Measurements from ENCODE around the gene DAW1. TPM values are rescaled to one million over a fixed set of nuclear protein-coding genes. Genes with fewer than 3 reads are reported as not detected.
A peak's percentile ranks its signal among the peaks of the same experiment; 100 is the strongest.
"Not testable (repeated sequence)": the region's sequence is repeated elsewhere in the genome, so short reads cannot be mapped to it uniquely, and the experiment has no call there.

DAW1 gene
- total RNA-seq, 1 experiment from 2014 or later = not detected

- DNase-seq (ENCODE audit: low spot score) = no peak
Observed at GRCh38 chr2:227914362-227914761, 42.9 kb downstream of the DAW1 start.

GRCh38 chr2:227921648-227922047 lies 50.2 kb downstream of the DAW1 start:
- DNase-seq (ENCODE audit: low spot score) = no peak

GRCh38 chr2:227932001-227932400 lies 60.6 kb downstream of the DAW1 start:
- DNase-seq (ENCODE audit: low spot score) = no peak

- DNase-seq (ENCODE audit: low spot score) = no peak
Observed at GRCh38 chr2:227932403-227932802, 61.0 kb downstream of the DAW1 start.

- no peak for DNase-seq (ENCODE audit: low spot score)
Observed at GRCh38 chr2:227933884-227934283, 62.5 kb downstream of the DAW1 start.

GRCh38 chr2:227936249-227936648 lies 64.8 kb downstream of the DAW1 start:
- not testable (repeated sequence) for DNase-seq (ENCODE audit: low spot score)

- DNase-seq (ENCODE audit: low spot score) = peak; percentile 54
Observed at GRCh38 chr2:227939271-227940027, 68.0 kb downstream of the DAW1 start.

- peak; percentile 33 for DNase-seq (ENCODE audit: low spot score)
Observed at GRCh38 chr2:227942021-227942420, 70.6 kb downstream of the DAW1 start.

- no peak for DNase-seq (ENCODE audit: low spot score)
Observed at GRCh38 chr2:227942965-227943364, 71.5 kb downstream of the DAW1 start.

GRCh38 chr2:227960317-227960716 lies 88.9 kb downstream of the DAW1 start:
- no peak for DNase-seq (ENCODE audit: low spot score)

GRCh38 chr2:227971619-227972230 lies 100.3 kb downstream of the DAW1 start:
- no peak for DNase-seq (ENCODE audit: low spot score)

GRCh38 chr2:227973241-227973640 lies 101.8 kb downstream of the DAW1 start:
- no peak for DNase-seq (ENCODE audit: low spot score)

Other genes with a start within 250 kb of the DAW1 start
- gene SCYGR5, start 204.8 kb upstream of the DAW1 start, total RNA-seq (2014; rRNA removed; shearing (Covaris generic)) = not detected in 2 replicates
- gene SLC19A3, start 153.6 kb upstream of the DAW1 start, total RNA-seq (2014; rRNA removed; shearing (Covaris generic)) = 0.27 and 0.51 TPM in 2 replicates
- gene SCYGR6, start 146.9 kb upstream of the DAW1 start, total RNA-seq (2014; rRNA removed; shearing (Covaris generic)) = not detected in 2 replicates
- not detected in 2 replicates for gene SCYGR7, start 143.3 kb upstream of the DAW1 start, total RNA-seq (2014; rRNA removed; shearing (Covaris generic))
- not detected in 2 replicates for gene SCYGR8, start 125.7 kb upstream of the DAW1 start, total RNA-seq (2014; rRNA removed; shearing (Covaris generic))
- not detected in 2 replicates for gene CCL20, start 57.8 kb upstream of the DAW1 start, total RNA-seq (2014; rRNA removed; shearing (Covaris generic))

All from H4 (cell line).